Gastrocnemius medialis (tissue), 4 donors: ENCODE measurements around the gene DIAPH3.

Experiments used
- CTCF ChIP-seq, 5 experiments: fragments of 450-650 bp in 3 of 5; fragments of 200-600 bp in 2 of 5; sonication (generic) in 2 of 5; IDR thresholded peaks in 4 of 5; conservative IDR thresholded peaks in 1 of 5; 1 replicate in 4 of 5; 2 replicates in 1 of 5; pipeline ENCODE4 v1.5.1; 2016 to 2019; ENCODE audit warnings: antibody characterized with exemption in 5 of 5, mild to moderate bottlenecking in 3 of 5, moderate library complexity in 3 of 5
- POLR2A ChIP-seq, 2 donors: fragments of 450-650 bp; IDR thresholded peaks; one replicate each; pipeline ENCODE4 v1.6.1; 2017; ENCODE audit warnings: antibody characterized with exemption in 2 of 2, mild to moderate bottlenecking in 2 of 2, moderate library complexity in 2 of 2

DNA sequence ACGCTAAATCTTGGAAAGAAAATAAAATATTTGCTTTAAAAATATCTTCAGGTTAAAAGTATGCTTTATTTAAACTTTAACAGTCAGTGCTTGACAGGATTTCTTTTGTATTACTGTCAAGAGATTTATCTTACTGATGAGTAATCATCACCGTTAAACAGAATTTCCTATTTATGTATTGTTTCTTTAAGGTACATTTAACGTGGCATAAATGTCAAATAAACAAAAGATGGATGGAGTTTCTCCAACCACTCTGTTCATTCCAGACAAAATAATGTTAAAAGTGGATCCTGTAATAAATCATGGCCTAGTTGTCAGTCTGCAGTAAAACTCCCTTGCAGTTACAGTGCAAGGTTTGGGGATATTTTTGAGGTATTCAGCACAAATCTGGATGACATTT, 298.3 kb downstream of the DIAPH3 start:
- TF ChIP-seq CTCF (IDR thresholded peaks at IDR 0.05 in 4 of 5, conservative IDR thresholded peaks at IDR 0.05 in 1 of 5) (no peak), POLR2A (IDR thresholded peaks at IDR 0.05) (no peak)
